ENCODE results near the gene UIMC1. TPM values are rescaled to one million over a fixed set of nuclear protein-coding genes. Genes with fewer than 3 reads are reported as not detected.

UIMC1 gene
- total RNA-seq, 2 experiments from 2014 or later = 53.4 to 54.6 TPM

DNA sequence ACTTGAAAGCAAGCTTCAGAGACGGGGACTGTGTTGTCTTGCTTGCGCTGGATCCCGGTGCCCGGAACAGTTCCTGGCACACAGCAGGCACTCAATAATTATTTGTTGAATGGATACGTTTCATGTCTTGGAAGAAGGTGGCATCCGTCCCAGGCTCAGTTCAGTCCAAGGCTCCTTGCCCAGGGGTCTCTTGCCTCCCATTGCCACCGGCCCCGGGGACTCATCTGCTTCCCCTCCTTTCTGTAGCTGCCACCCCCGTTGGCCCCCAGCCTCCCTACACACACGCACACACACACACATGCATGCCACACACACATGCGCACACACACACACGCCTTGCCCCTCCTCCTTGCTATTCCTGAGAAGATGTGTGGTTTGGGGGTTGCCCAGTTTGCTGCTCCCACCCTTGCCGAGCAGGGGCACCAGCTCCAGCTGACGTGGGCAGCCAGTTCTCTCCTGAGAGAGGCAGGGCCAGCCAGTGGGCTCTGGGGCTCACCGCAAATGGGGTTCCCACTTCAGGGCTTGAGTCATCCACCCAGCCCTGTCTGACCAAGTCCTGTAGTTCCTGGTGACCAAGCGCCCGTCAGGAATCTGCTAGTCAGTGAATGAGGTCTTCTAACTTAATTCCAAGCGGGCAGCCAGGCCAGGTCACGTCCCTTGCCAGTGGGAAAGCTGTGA is 149.2 kb downstream of the UIMC1 start:
- intact Hi-C loops (cut with micrococcal nuclease) = no loop called here
- H3K4me3 Mint-ChIP-seq = no peak overlapping the region
- H3K9me3 Mint-ChIP-seq = no peaks in the 10 kb centered on the region
- CTCF ChIA-PET = no interaction called here
- peaks cover 19% of the 10 kb centered on the region for H3K27me3 Mint-ChIP-seq (ENCODE audit: low read depth)
- H3K36me3 Mint-ChIP-seq (ENCODE audit: low read depth) = no peaks in the 10 kb centered on the region
- no peak for DNase-seq
- no peak overlapping the region for H3K27ac Mint-ChIP-seq
- no peaks in the 10 kb centered on the region for H3K4me1 Mint-ChIP-seq (ENCODE audit: low read depth)

DNA sequence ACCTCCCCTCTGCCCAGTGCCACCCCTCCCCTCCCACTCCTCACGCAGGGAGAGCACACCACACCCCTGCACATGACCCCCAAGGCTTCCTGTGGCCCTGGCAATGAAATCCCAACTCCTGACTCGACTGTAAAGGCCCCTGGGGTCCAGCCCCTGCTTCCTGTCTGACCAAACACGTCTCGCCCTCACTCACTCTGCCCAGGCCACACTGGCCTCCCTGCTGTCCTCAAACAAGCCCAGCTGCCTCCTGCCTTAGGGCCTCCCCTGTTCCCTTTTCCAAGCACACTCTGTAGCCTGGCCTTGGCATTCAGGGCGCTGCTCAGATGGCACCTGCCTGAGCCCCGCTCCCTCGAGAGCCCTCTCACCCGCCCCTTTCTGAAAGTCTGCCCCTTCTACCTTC is 149.8 kb downstream of the UIMC1 start:
- Mint-ChIP-seq H3K4me1 (ENCODE audit: low read depth) (no peaks in the 10 kb centered on the region), H3K9me3 (no peaks in the 10 kb centered on the region), H3K36me3 (ENCODE audit: low read depth) (no peaks in the 10 kb centered on the region), H3K27me3 (ENCODE audit: low read depth) (peaks cover 17% of the 10 kb centered on the region), H3K27ac (no peak overlapping the region), H3K4me3 (no peak overlapping the region)
- CTCF ChIA-PET = no interaction called here
- no peak for DNase-seq
- intact Hi-C loops (cut with micrococcal nuclease) = no loop called here

DNA sequence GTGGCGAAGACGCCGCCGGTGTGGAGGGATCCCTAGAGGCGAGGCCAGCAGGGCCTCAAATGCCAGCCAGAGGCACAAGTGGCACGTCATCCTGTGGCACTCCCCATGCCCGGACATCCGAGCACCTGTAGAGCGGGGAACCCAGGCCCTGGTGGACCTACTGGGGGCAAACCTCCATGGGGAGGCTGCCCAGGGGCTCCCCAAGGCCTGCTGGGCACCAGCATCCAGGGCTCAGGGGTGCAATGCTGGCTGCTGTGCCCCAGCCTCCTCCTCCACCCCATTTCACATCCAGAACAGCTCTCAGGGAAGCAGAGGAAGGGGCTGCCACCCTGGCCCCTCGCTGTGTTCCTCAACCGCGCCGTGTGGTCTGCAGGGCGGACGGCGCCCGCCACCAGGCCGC is 151.0 kb downstream of the UIMC1 start:
- H3K27me3 Mint-ChIP-seq (ENCODE audit: low read depth) = peaks cover 14% of the 10 kb centered on the region
- no peaks in the 10 kb centered on the region for H3K9me3 Mint-ChIP-seq
- no peak overlapping the region for H3K4me3 Mint-ChIP-seq
- no peaks in the 10 kb centered on the region for H3K4me1 Mint-ChIP-seq (ENCODE audit: low read depth)
- no peak overlapping the region for H3K27ac Mint-ChIP-seq
- intact Hi-C loops (cut with micrococcal nuclease) = no loop called here
- no peak for DNase-seq
- CTCF ChIA-PET = no interaction called here
- H3K36me3 Mint-ChIP-seq (ENCODE audit: low read depth) = no peaks in the 10 kb centered on the region

Other genes with a start within 250 kb of the UIMC1 start
- gene UNC5A, start 196.2 kb downstream of the UIMC1 start, total RNA-seq = not detected
- gene HK3, start 107.4 kb downstream of the UIMC1 start, total RNA-seq = not detected
- 10 to 100 TPM; 13.4 to 15.1 TPM for gene ZNF346, start 15.9 kb upstream of the UIMC1 start, total RNA-seq
- gene FGFR4, start 80.1 kb upstream of the UIMC1 start, total RNA-seq = 1 to 10 TPM in 1 of 2 experiments, under 1 TPM in 1; 0.95 to 1.3 TPM
- 10 to 100 TPM; 50.2 to 51.7 TPM for gene NSD1, start 127.0 kb upstream of the UIMC1 start, total RNA-seq

All from activated naive CD4-positive, alpha-beta T cell treated with anti-CD3 and anti-CD28 coated beads for 36 hours (primary cell).